PC-9 (cell line): ENCODE results near the gene HSPA4. TPM values are rescaled to one million over a fixed set of nuclear protein-coding genes. Genes with fewer than 3 reads are reported as not detected.

Source experiments
- BruUV-seq: library from RNA; stranded (reverse); fragments of 400-500 nt; replicated peaks from 2 replicates; lab custom pipeline; 2021; lab: Mats Ljungman, UMichigan
- CTCF ChIA-PET: fragments of 300-600 bp; sonication (Branson Sonifier 250); formaldehyde crosslinking; loops from one replicate; lab custom pipeline; 2022; ENCODE audit warnings: antibody characterized with exemption; lab: Charles Lee
- POLR2A ChIA-PET: fragments of 300-600 bp; sonication (Branson Sonifier 250); formaldehyde crosslinking; loops from one replicate; lab custom pipeline; 2022; ENCODE audit warnings: antibody characterized with exemption; ENCODE audit not compliant: unreplicated experiment; lab: Charles Lee
- DNase-seq, 2 experiments: peaks; one replicate each; pipeline versions ENCODE4 v3.0.0 to v3.0.0-alpha.2; 2015 to 2022; ENCODE audit warnings: mixed read lengths in 1 of 2
- H2AFZ ChIP-seq: fragments of 200-600 bp; sonication (generic); 2 replicates; pipeline ENCODE4 v1.8.1; 2017; ENCODE audit warnings: antibody characterized with exemption
- H3F3A ChIP-seq: fragments of 200-600 bp; sonication (generic); 2 replicates; pipeline ENCODE4 v1.8.1; 2017; ENCODE audit warnings: antibody characterized with exemption, mild to moderate bottlenecking, low read depth; ENCODE audit not compliant: insufficient read depth
- H3K27ac ChIP-seq: fragments of 200-600 bp; sonication (generic); 2 replicates; pipeline ENCODE4 v1.6.1; 2016; ENCODE audit warnings: mixed run types
- H3K27me3 ChIP-seq: fragments of 200-600 bp; sonication (generic); 2 replicates; pipeline ENCODE4 v1.6.1; 2016; ENCODE audit warnings: low read depth, mixed run types; ENCODE audit not compliant: insufficient read depth
- H3K36me3 ChIP-seq: fragments of 200-600 bp; sonication (generic); 2 replicates; pipeline ENCODE4 v1.6.1; 2016; ENCODE audit warnings: low read depth, mixed run types
- H3K4me1 ChIP-seq: fragments of 200-600 bp; sonication (generic); replicated peaks from 2 replicates; pipeline ENCODE4 v1.6.1; 2016; ENCODE audit warnings: mixed run types; ENCODE audit not compliant: insufficient read depth
- H3K4me2 ChIP-seq: fragments of 200-600 bp; sonication (generic); 2 replicates; pipeline ENCODE4 v1.6.1; 2017; ENCODE audit warnings: mixed run types
- H3K4me3 ChIP-seq: fragments of 200-600 bp; sonication (generic); 2 replicates; pipeline ENCODE4 v1.6.1; 2016; ENCODE audit warnings: mixed run types
- H3K79me2 ChIP-seq: fragments of 200-600 bp; sonication (generic); 2 replicates; pipeline ENCODE4 v1.6.1; 2017; ENCODE audit warnings: low read depth, mixed run types
- H3K9me2 ChIP-seq: fragments of 200-600 bp; sonication (generic); 2 replicates; pipeline ENCODE4 v1.8.1; 2017; ENCODE audit warnings: mild to moderate bottlenecking; ENCODE audit not compliant: insufficient read depth
- H3K9me3 ChIP-seq: fragments of 200-600 bp; sonication (generic); 2 replicates; pipeline ENCODE4 v1.8.1; 2016; ENCODE audit warnings: low read depth; ENCODE audit not compliant: insufficient read depth
- H4K20me1 ChIP-seq: fragments of 200-600 bp; sonication (generic); 2 replicates; pipeline ENCODE4 v1.8.1; 2017; ENCODE audit not compliant: insufficient read depth
- CTCF ChIP-seq: fragments of 200-600 bp; sonication (generic); conservative IDR thresholded peaks from 2 replicates; pipeline ENCODE4 v1.6.1; 2017; ENCODE audit warnings: mixed run types, antibody characterized with exemption, mild to moderate bottlenecking, moderate library complexity
- EZH2 ChIP-seq: fragments of 200-600 bp; sonication (generic); IDR thresholded peaks from 2 replicates; pipeline ENCODE4 v1.8.0; 2017; ENCODE audit warnings: antibody characterized with exemption, low read depth
- intact Hi-C: fragments of 100-400 bp; cut with micrococcal nuclease; formaldehyde crosslinking; loops from one replicate; pipeline ENCODE4 v1.10.0; 2022; ENCODE audit not compliant: unreplicated experiment
- total RNA-seq: library from RNA; stranded (reverse); gene quantifications from 2 replicates; pipeline ENCODE4 v1.2.3, GENCODE V29; 2021

The HSPA4 gene
- total RNA-seq, 1 experiment from 2014 or later: 140 TPM

- Histone ChIP-seq H3K4me3 (no peak overlapping the region), H3K36me3 (no peaks in the 10 kb centered on the region; the same call in 1 of the 2 replicates), H3F3A (peaks cover 15% of the 10 kb centered on the region; the same call in 1 of the 2 replicates), H3K4me1 (peaks cover 28% of the 10 kb centered on the region), H4K20me1 (peaks cover 96% of the 10 kb centered on the region), H3K27ac (no peak overlapping the region), H3K9me2 (no peaks in the 10 kb centered on the region), H3K79me2 (peaks cover 100% of the 10 kb centered on the region), H3K4me2 (no peak overlapping the region), H2AFZ (no peak overlapping the region), H3K27me3 (no peaks in the 10 kb centered on the region), H3K9me3 (no peaks in the 10 kb centered on the region)
- BruUV-seq: no TSS peak
- CTCF ChIA-PET: no interaction called here
- DNase-seq: no peak
- POLR2A ChIA-PET: no interaction called here
- intact Hi-C loops: no loop called here
- TF ChIP-seq EZH2 (no peak), CTCF (no peak)
Measured at GRCh38 chr5:133059621-133060020, 7.8 kb downstream of the HSPA4 start.

GRCh38 chr5:133062276-133062675 lies 10.5 kb downstream of the HSPA4 start:
- peaks cover 100% of the 10 kb centered on the region for H3K79me2 ChIP-seq
- peaks cover 36% of the 10 kb centered on the region for H3F3A ChIP-seq
- ChIA-PET POLR2A (interaction anchor here (0.5 kb wide), 1 partner anchor 970 kb away, joined by 11 read pairs; no protein-coding TSS in a partner anchor), CTCF (no interaction called here)
- no peak for DNase-seq
- no peak overlapping the region for H2AFZ ChIP-seq
- no peak overlapping the region for H3K27ac ChIP-seq
- no peak overlapping the region for H3K4me3 ChIP-seq
- BruUV-seq: no TSS peak
- intact Hi-C loops: no loop called here
- no peak overlapping the region for H3K4me2 ChIP-seq
- peaks cover 31% of the 10 kb centered on the region for H3K4me1 ChIP-seq
- H3K36me3 ChIP-seq: peaks cover 12% of the 10 kb centered on the region
- H3K27me3 ChIP-seq: no peaks in the 10 kb centered on the region
- no peak for TF ChIP-seq EZH2
- TF ChIP-seq CTCF: no peak
- peaks cover 94% of the 10 kb centered on the region for H4K20me1 ChIP-seq
- H3K9me3 ChIP-seq: no peaks in the 10 kb centered on the region
- H3K9me2 ChIP-seq: no peaks in the 10 kb centered on the region

GRCh38 chr5:133063965-133064364 lies 12.2 kb downstream of the HSPA4 start:
- BruUV-seq: no TSS peak
- no peak overlapping the region for H3K4me3 ChIP-seq
- H3K27me3 ChIP-seq: no peaks in the 10 kb centered on the region
- no peaks in the 10 kb centered on the region for H3K9me2 ChIP-seq
- H3K79me2 ChIP-seq: peaks cover 100% of the 10 kb centered on the region
- H3F3A ChIP-seq: peaks cover 48% of the 10 kb centered on the region
- POLR2A ChIA-PET: no interaction called here
- no peak overlapping the region for H2AFZ ChIP-seq
- H3K4me2 ChIP-seq: peak overlapping the region; percentile 29; the same call in 1 of the 2 replicates
- peak; percentile 24 to 71 for DNase-seq
- H3K4me1 ChIP-seq: peaks cover 31% of the 10 kb centered on the region
- H3K36me3 ChIP-seq: peaks cover 19% of the 10 kb centered on the region
- TF ChIP-seq EZH2: no peak
- no peak for TF ChIP-seq CTCF
- CTCF ChIA-PET: interaction anchor here (0.7 kb wide), 1 partner anchor 1424 kb away, joined by 4 read pairs; no protein-coding TSS in a partner anchor
- peak overlapping the region; percentile 54; the same call in 1 of the 2 replicates for H3K27ac ChIP-seq
- H3K9me3 ChIP-seq: no peaks in the 10 kb centered on the region
- peaks cover 86% of the 10 kb centered on the region for H4K20me1 ChIP-seq
- intact Hi-C loops: no loop called here
